ENCODE data around the gene HHAT.

The HHAT gene

GRCh38 chr1:210570116-210570515 is 241.4 kb downstream of the HHAT start:
- Histone ChIP-seq H3K27ac (ENCODE audit: low read depth, low read length) (no peak overlapping the region), H3K9ac (ENCODE audit: low read length in 5 of 5) (no peak overlapping the region), H3K4me3 (ENCODE audit: low read depth in 1 of 5, low read length in 5 of 5) (no peak overlapping the region), H3K36me3 (ENCODE audit: control insufficient read depth in 5 of 5, insufficient read depth in 5 of 5, low read length in 5 of 5) (no peaks in the 10 kb centered on the region), H3K27me3 (ENCODE audit: control insufficient read depth in 5 of 5, insufficient read depth in 4 of 5, low read length in 5 of 5) (no peaks in the 10 kb centered on the region), H3K9me3 (ENCODE audit: control insufficient read depth in 5 of 5, low read length in 5 of 5) (no peaks in the 10 kb centered on the region), H3K4me1 (ENCODE audit: control insufficient read depth in 5 of 5, insufficient read depth in 5 of 5, low read length in 5 of 5) (no peaks in the 10 kb centered on the region)

- Histone ChIP-seq H3K27ac (ENCODE audit: low read depth, low read length) (no peak overlapping the region), H3K4me3 (ENCODE audit: low read depth in 1 of 5, low read length in 5 of 5) (no peak overlapping the region), H3K36me3 (ENCODE audit: control insufficient read depth in 5 of 5, insufficient read depth in 5 of 5, low read length in 5 of 5) (no peaks in the 10 kb centered on the region), H3K27me3 (ENCODE audit: control insufficient read depth in 5 of 5, insufficient read depth in 4 of 5, low read length in 5 of 5) (no peaks in the 10 kb centered on the region), H3K9me3 (ENCODE audit: control insufficient read depth in 5 of 5, low read length in 5 of 5) (peaks cover 0 to 3% (median 0%) of the 10 kb centered on the region in 5 donors), H3K9ac (ENCODE audit: low read length in 5 of 5) (no peak overlapping the region), H3K4me1 (ENCODE audit: control insufficient read depth in 5 of 5, insufficient read depth in 5 of 5, low read length in 5 of 5) (no peaks in the 10 kb centered on the region)
Observed at GRCh38 chr1:210571356-210572284, 242.9 kb downstream of the HHAT start.

GRCh38 chr1:210573141-210573540 is 244.4 kb downstream of the HHAT start:
- Histone ChIP-seq H3K4me3 (ENCODE audit: low read depth in 1 of 5, low read length in 5 of 5) (no peak overlapping the region), H3K27me3 (ENCODE audit: control insufficient read depth in 5 of 5, insufficient read depth in 4 of 5, low read length in 5 of 5) (no peaks in the 10 kb centered on the region), H3K4me1 (ENCODE audit: control insufficient read depth in 5 of 5, insufficient read depth in 5 of 5, low read length in 5 of 5) (no peaks in the 10 kb centered on the region), H3K9ac (ENCODE audit: low read length in 5 of 5) (no peak overlapping the region), H3K9me3 (ENCODE audit: control insufficient read depth in 5 of 5, low read length in 5 of 5) (peaks cover 0 to 3% (median 0%) of the 10 kb centered on the region in 5 donors), H3K27ac (ENCODE audit: low read depth, low read length) (no peak overlapping the region), H3K36me3 (ENCODE audit: control insufficient read depth in 5 of 5, insufficient read depth in 5 of 5, low read length in 5 of 5) (no peaks in the 10 kb centered on the region)

- H3K9ac ChIP-seq (ENCODE audit: low read length in 5 of 5), result no peak overlapping the region
- H3K4me1 ChIP-seq (ENCODE audit: control insufficient read depth in 5 of 5, insufficient read depth in 5 of 5, low read length in 5 of 5), result no peaks in the 10 kb centered on the region
- no peaks in the 10 kb centered on the region for H3K36me3 ChIP-seq (ENCODE audit: control insufficient read depth in 5 of 5, insufficient read depth in 5 of 5, low read length in 5 of 5)
- no peak overlapping the region for H3K4me3 ChIP-seq (ENCODE audit: low read depth in 1 of 5, low read length in 5 of 5)
- no peak overlapping the region for H3K27ac ChIP-seq (ENCODE audit: low read depth, low read length)
- no peaks in the 10 kb centered on the region for H3K9me3 ChIP-seq (ENCODE audit: control insufficient read depth in 5 of 5, low read length in 5 of 5)
- H3K27me3 ChIP-seq (ENCODE audit: control insufficient read depth in 5 of 5, insufficient read depth in 4 of 5, low read length in 5 of 5), result no peaks in the 10 kb centered on the region
Observed at GRCh38 chr1:210582205-210582970, 253.7 kb downstream of the HHAT start.

- no peak overlapping the region for H3K9ac ChIP-seq (ENCODE audit: low read length in 5 of 5)
- peaks cover 0 to 3% (median 0%) of the 10 kb centered on the region in 5 donors for H3K9me3 ChIP-seq (ENCODE audit: control insufficient read depth in 5 of 5, low read length in 5 of 5)
- H3K27ac ChIP-seq (ENCODE audit: low read depth, low read length), result no peak overlapping the region
- no peaks in the 10 kb centered on the region for H3K36me3 ChIP-seq (ENCODE audit: control insufficient read depth in 5 of 5, insufficient read depth in 5 of 5, low read length in 5 of 5)
- no peaks in the 10 kb centered on the region for H3K4me1 ChIP-seq (ENCODE audit: control insufficient read depth in 5 of 5, insufficient read depth in 5 of 5, low read length in 5 of 5)
- no peak overlapping the region for H3K4me3 ChIP-seq (ENCODE audit: low read depth in 1 of 5, low read length in 5 of 5)
- no peaks in the 10 kb centered on the region for H3K27me3 ChIP-seq (ENCODE audit: control insufficient read depth in 5 of 5, insufficient read depth in 4 of 5, low read length in 5 of 5)
Observed at GRCh38 chr1:210584439-210585113, 255.9 kb downstream of the HHAT start.

- H3K27ac ChIP-seq (ENCODE audit: low read depth, low read length), result no peak overlapping the region
- no peaks in the 10 kb centered on the region for H3K27me3 ChIP-seq (ENCODE audit: control insufficient read depth in 5 of 5, insufficient read depth in 4 of 5, low read length in 5 of 5)
- peaks cover 0 to 4% (median 0%) of the 10 kb centered on the region in 5 donors for H3K36me3 ChIP-seq (ENCODE audit: control insufficient read depth in 5 of 5, insufficient read depth in 5 of 5, low read length in 5 of 5)
- no peak overlapping the region for H3K4me3 ChIP-seq (ENCODE audit: low read depth in 1 of 5, low read length in 5 of 5)
- no peaks in the 10 kb centered on the region for H3K4me1 ChIP-seq (ENCODE audit: control insufficient read depth in 5 of 5, insufficient read depth in 5 of 5, low read length in 5 of 5)
- peaks cover 0 to 3% (median 0%) of the 10 kb centered on the region in 5 donors for H3K9me3 ChIP-seq (ENCODE audit: control insufficient read depth in 5 of 5, low read length in 5 of 5)
- H3K9ac ChIP-seq (ENCODE audit: low read length in 5 of 5), result no peak overlapping the region
Observed at GRCh38 chr1:210586771-210587170, 258.1 kb downstream of the HHAT start.

- H3K27ac ChIP-seq (ENCODE audit: low read depth, low read length), result no peak overlapping the region
- peaks cover 0 to 4% (median 0%) of the 10 kb centered on the region in 5 donors for H3K36me3 ChIP-seq (ENCODE audit: control insufficient read depth in 5 of 5, insufficient read depth in 5 of 5, low read length in 5 of 5)
- no peak overlapping the region for H3K4me3 ChIP-seq (ENCODE audit: low read depth in 1 of 5, low read length in 5 of 5)
- no peaks in the 10 kb centered on the region for H3K4me1 ChIP-seq (ENCODE audit: control insufficient read depth in 5 of 5, insufficient read depth in 5 of 5, low read length in 5 of 5)
- H3K9me3 ChIP-seq (ENCODE audit: control insufficient read depth in 5 of 5, low read length in 5 of 5), result peaks cover 0 to 3% (median 0%) of the 10 kb centered on the region in 5 donors
- no peaks in the 10 kb centered on the region for H3K27me3 ChIP-seq (ENCODE audit: control insufficient read depth in 5 of 5, insufficient read depth in 4 of 5, low read length in 5 of 5)
- no peak overlapping the region for H3K9ac ChIP-seq (ENCODE audit: low read length in 5 of 5)
Observed at GRCh38 chr1:210587566-210587965, 258.9 kb downstream of the HHAT start.

- Histone ChIP-seq H3K9me3 (ENCODE audit: control insufficient read depth in 5 of 5, low read length in 5 of 5) (peaks cover 0 to 3% (median 0%) of the 10 kb centered on the region in 5 donors), H3K4me1 (ENCODE audit: control insufficient read depth in 5 of 5, insufficient read depth in 5 of 5, low read length in 5 of 5) (no peaks in the 10 kb centered on the region), H3K27me3 (ENCODE audit: control insufficient read depth in 5 of 5, insufficient read depth in 4 of 5, low read length in 5 of 5) (no peaks in the 10 kb centered on the region), H3K27ac (ENCODE audit: low read depth, low read length) (no peak overlapping the region), H3K36me3 (ENCODE audit: control insufficient read depth in 5 of 5, insufficient read depth in 5 of 5, low read length in 5 of 5) (peaks cover 0 to 4% (median 0%) of the 10 kb centered on the region in 5 donors), H3K9ac (ENCODE audit: low read length in 5 of 5) (no peak overlapping the region), H3K4me3 (ENCODE audit: low read depth in 1 of 5, low read length in 5 of 5) (no peak overlapping the region)
Observed at GRCh38 chr1:210588357-210588756, 259.7 kb downstream of the HHAT start.

- Histone ChIP-seq H3K9me3 (ENCODE audit: control insufficient read depth in 5 of 5, low read length in 5 of 5) (peaks cover 0 to 3% (median 0%) of the 10 kb centered on the region in 5 donors), H3K27me3 (ENCODE audit: control insufficient read depth in 5 of 5, insufficient read depth in 4 of 5, low read length in 5 of 5) (no peaks in the 10 kb centered on the region), H3K4me1 (ENCODE audit: control insufficient read depth in 5 of 5, insufficient read depth in 5 of 5, low read length in 5 of 5) (no peaks in the 10 kb centered on the region), H3K27ac (ENCODE audit: low read depth, low read length) (no peak overlapping the region), H3K9ac (ENCODE audit: low read length in 5 of 5) (no peak overlapping the region), H3K4me3 (ENCODE audit: low read depth in 1 of 5, low read length in 5 of 5) (no peak overlapping the region), H3K36me3 (ENCODE audit: control insufficient read depth in 5 of 5, insufficient read depth in 5 of 5, low read length in 5 of 5) (peaks cover 0 to 4% (median 0%) of the 10 kb centered on the region in 5 donors)
Observed at GRCh38 chr1:210588946-210589345, 260.2 kb downstream of the HHAT start.
